GM21390 (cell line): Measurements from ENCODE around the gene SPATA9.

Experiments used
- ATAC-seq: cut with Tn5 transposase; IDR thresholded peaks from one replicate; pipeline ENCODE4 v1.9.1; 2021; ENCODE audit not compliant: unreplicated experiment

SPATA9 gene

GRCh38 chr5:95620870-95621838, 61.6 kb downstream of the SPATA9 start:
- ATAC-seq, result peak; percentile 55

- peak; percentile 64 for ATAC-seq
These were observed 62.5 kb downstream of the SPATA9 start, which contains the start of gene GPR150 for GRCh38 chr5:95620030-95620869. Gene GPR150, plus strand, starts transcription at chr5:95620087. Its CDS starts 189 bp downstream, at chr5:95620276.

- ATAC-seq, result no peak
These were observed 63.2 kb downstream of the SPATA9 start for GRCh38 chr5:95619514-95620029.

GRCh38 chr5:95619096-95619495, 63.7 kb downstream of the SPATA9 start:
- no peak for ATAC-seq

GRCh38 chr5:95617057-95617456, 65.7 kb downstream of the SPATA9 start:
- ATAC-seq, result no peak

GRCh38 chr5:95615164-95615467, 67.7 kb downstream of the SPATA9 start:
- peak; percentile 53 for ATAC-seq

GRCh38 chr5:95613514-95613913, 69.3 kb downstream of the SPATA9 start:
- no peak for ATAC-seq

GRCh38 chr5:95611396-95611795, 71.4 kb downstream of the SPATA9 start:
- ATAC-seq, result no peak

- no peak for ATAC-seq
These were observed 72.2 kb downstream of the SPATA9 start for GRCh38 chr5:95610546-95610945.

- ATAC-seq, result no peak
These were observed 73.1 kb downstream of the SPATA9 start for GRCh38 chr5:95609711-95610110.
